Measurements from ENCODE around the gene RPH3AL. TPM values are rescaled to one million over a fixed set of nuclear protein-coding genes. Genes with fewer than 3 reads are reported as not detected.
"Not testable (repeated sequence)": the region's sequence is repeated elsewhere in the genome, so short reads cannot be mapped to it uniquely, and the experiment has no call there.

The RPH3AL gene
- total RNA-seq, 1 experiment from 2014 or later, result 2.6 TPM

- Histone ChIP-seq H3K9me3 (replicated peaks) (no peaks in the 10 kb centered on the region), H3K4me1 (peaks cover 3% of the 10 kb centered on the region; the same call in 1 of the 2 replicates), H3K27ac (no peak overlapping the region), H3K27me3 (no peaks in the 10 kb centered on the region), H3K36me3 (no peaks in the 10 kb centered on the region), H3K4me3 (no peak overlapping the region)
- DNase-seq, result no peak
Measured at GRCh38 chr17:238964-239259, 113.7 kb downstream of the RPH3AL start.

GRCh38 chr17:238071-238963, 114.3 kb downstream of the RPH3AL start:
- no peaks in the 10 kb centered on the region for H3K27me3 ChIP-seq
- H3K4me1 ChIP-seq, result peaks cover 3% of the 10 kb centered on the region; the same call in 1 of the 2 replicates
- H3K9me3 ChIP-seq (replicated peaks), result no peaks in the 10 kb centered on the region
- no peak for DNase-seq
- H3K36me3 ChIP-seq, result no peaks in the 10 kb centered on the region
- no peak overlapping the region for H3K27ac ChIP-seq
- no peak overlapping the region for H3K4me3 ChIP-seq

GRCh38 chr17:237406-237955, 115.1 kb downstream of the RPH3AL start:
- DNase-seq, result peak in 1 of 2 experiments; percentile 19
- no peak overlapping the region for H3K27ac ChIP-seq
- no peaks in the 10 kb centered on the region for H3K36me3 ChIP-seq
- no peak overlapping the region for H3K4me3 ChIP-seq
- peaks cover 3% of the 10 kb centered on the region; the same call in 1 of the 2 replicates for H3K4me1 ChIP-seq
- H3K9me3 ChIP-seq (replicated peaks), result no peaks in the 10 kb centered on the region
- H3K27me3 ChIP-seq, result no peaks in the 10 kb centered on the region

GRCh38 chr17:236641-237405, 115.8 kb downstream of the RPH3AL start:
- Histone ChIP-seq H3K27ac (no peak overlapping the region), H3K27me3 (no peaks in the 10 kb centered on the region), H3K9me3 (replicated peaks) (no peaks in the 10 kb centered on the region), H3K4me1 (peaks cover 3% of the 10 kb centered on the region; the same call in 1 of the 2 replicates), H3K4me3 (no peak overlapping the region), H3K36me3 (no peaks in the 10 kb centered on the region)
- DNase-seq, result peak; percentile 55 to 59

GRCh38 chr17:235831-236640, 116.6 kb downstream of the RPH3AL start:
- H3K36me3 ChIP-seq, result no peaks in the 10 kb centered on the region
- peaks cover 3% of the 10 kb centered on the region; the same call in 1 of the 2 replicates for H3K4me1 ChIP-seq
- H3K9me3 ChIP-seq (replicated peaks), result no peaks in the 10 kb centered on the region
- no peak overlapping the region for H3K27ac ChIP-seq
- no peak overlapping the region for H3K4me3 ChIP-seq
- DNase-seq, result no peak
- H3K27me3 ChIP-seq, result no peaks in the 10 kb centered on the region

- not testable (repeated sequence) for H3K4me1 ChIP-seq; DNase-seq; H3K4me3 ChIP-seq; H3K9me3 ChIP-seq (replicated peaks); H3K36me3 ChIP-seq; H3K27ac ChIP-seq; H3K27me3 ChIP-seq
Measured at GRCh38 chr17:234994-235830, 117.4 kb downstream of the RPH3AL start.

GRCh38 chr17:234163-234993, 118.2 kb downstream of the RPH3AL start:
- DNase-seq; H3K36me3 ChIP-seq; H3K9me3 ChIP-seq (replicated peaks); H3K27me3 ChIP-seq; H3K4me3 ChIP-seq; H3K4me1 ChIP-seq; H3K27ac ChIP-seq: not testable (repeated sequence)

GRCh38 chr17:233473-233941, 119.1 kb downstream of the RPH3AL start:
- Histone ChIP-seq H3K27me3 (no peaks in the 10 kb centered on the region), H3K27ac (no peak overlapping the region), H3K36me3 (no peaks in the 10 kb centered on the region), H3K9me3 (replicated peaks) (no peaks in the 10 kb centered on the region), H3K4me1 (peaks cover 3% of the 10 kb centered on the region; the same call in 1 of the 2 replicates), H3K4me3 (no peak overlapping the region)
- DNase-seq, result no peak

- DNase-seq, result peak in 1 of 2 experiments; percentile 5
- no peak overlapping the region for H3K27ac ChIP-seq
- peaks cover 13% of the 10 kb centered on the region; the same call in 1 of the 2 replicates for H3K4me1 ChIP-seq
Measured at GRCh38 chr17:231966-232807, 120.4 kb downstream of the RPH3AL start.

GRCh38 chr17:231191-231965, 121.2 kb downstream of the RPH3AL start:
- DNase-seq, result no peak
- no peak overlapping the region for H3K27ac ChIP-seq
- peaks cover 13% of the 10 kb centered on the region; the same call in 1 of the 2 replicates for H3K4me1 ChIP-seq
- H3K27me3 ChIP-seq, result no peaks in the 10 kb centered on the region
- H3K4me3 ChIP-seq, result no peak overlapping the region
- H3K9me3 ChIP-seq (replicated peaks), result no peaks in the 10 kb centered on the region
- H3K36me3 ChIP-seq, result no peaks in the 10 kb centered on the region

More at GRCh38 chr17:231966-232807, 120.4 kb downstream of the RPH3AL start:
- H3K4me3 ChIP-seq, result no peak overlapping the region
- no peaks in the 10 kb centered on the region for H3K36me3 ChIP-seq
- no peaks in the 10 kb centered on the region for H3K9me3 ChIP-seq (replicated peaks)
- H3K27me3 ChIP-seq, result no peaks in the 10 kb centered on the region

- Histone ChIP-seq H3K4me1 (peaks cover 19% of the 10 kb centered on the region; the same call in 1 of the 2 replicates), H3K9me3 (replicated peaks) (no peaks in the 10 kb centered on the region), H3K27ac (no peak overlapping the region), H3K4me3 (no peak overlapping the region), H3K27me3 (no peaks in the 10 kb centered on the region), H3K36me3 (no peaks in the 10 kb centered on the region)
- DNase-seq, result no peak
Measured at GRCh38 chr17:230395-230770, 122.2 kb downstream of the RPH3AL start.
